Fibroblast of mammary gland (primary cell): ENCODE measurements around the gene HDAC6.
"Not testable (repeated sequence)": the region's sequence is repeated elsewhere in the genome, so short reads cannot be mapped to it uniquely, and the experiment has no call there.

ENCODE experiments used
- DNase-seq: peaks from one replicate; pipeline ENCODE4 v3.0.0-alpha.2; 2010; ENCODE audit warnings: low read depth
- H3K4me3 ChIP-seq: 2 replicates; pipeline ENCODE4 v1.5.1; 2011; ENCODE audit warnings: low read depth, mild to moderate bottlenecking, low read length, moderate library complexity; ENCODE audit not compliant: control insufficient read depth
- CTCF ChIP-seq: conservative IDR thresholded peaks from 2 replicates; pipeline ENCODE4 v1.5.1; 2011; ENCODE audit warnings: low read depth, low read length, inconsistent platforms; ENCODE audit not compliant: control insufficient read depth, insufficient read depth

The HDAC6 gene

GRCh38 chrX:48848847-48849246 lies 47.0 kb downstream of the HDAC6 start:
- TF ChIP-seq CTCF: no peak
- no peak overlapping the region for H3K4me3 ChIP-seq
- DNase-seq: no peak

GRCh38 chrX:48852857-48853256 lies 51.0 kb downstream of the HDAC6 start:
- DNase-seq: no peak
- no peak overlapping the region for H3K4me3 ChIP-seq
- TF ChIP-seq CTCF: no peak

- not testable (repeated sequence) for H3K4me3 ChIP-seq, DNase-seq
These were observed 51.6 kb downstream of the HDAC6 start for GRCh38 chrX:48853494-48853893.

- not testable (repeated sequence) for DNase-seq, H3K4me3 ChIP-seq
These were observed 52.4 kb downstream of the HDAC6 start for GRCh38 chrX:48854121-48854804.

GRCh38 chrX:48854898-48855297 lies 53.0 kb downstream of the HDAC6 start:
- DNase-seq: no peak
- H3K4me3 ChIP-seq: no peak overlapping the region
- peak; percentile 16 for TF ChIP-seq CTCF

- H3K4me3 ChIP-seq: no peak overlapping the region
- no peak for TF ChIP-seq CTCF
- peak; percentile 36 for DNase-seq
These were observed 62.3 kb downstream of the HDAC6 start for GRCh38 chrX:48864210-48864609.

GRCh38 chrX:48872017-48872416 lies 70.2 kb downstream of the HDAC6 start:
- DNase-seq, H3K4me3 ChIP-seq: not testable (repeated sequence)
